RWPE2 (cell line): ENCODE measurements around the gene ISCA2.
A peak's percentile ranks its signal among the peaks of the same experiment; 100 is the strongest.
"Not testable (repeated sequence)": the region's sequence is repeated elsewhere in the genome, so short reads cannot be mapped to it uniquely, and the experiment has no call there.

Experiments used
- ATAC-seq: fragments of 200-7000 bp; cut with Tn5 transposase; 3 replicates; pipeline ENCODE4 v1.9.1; 2021; ENCODE audit warnings: low read depth
- DNase-seq: peaks from one replicate; pipeline ENCODE4 v3.0.0-alpha.2; 2020; ENCODE audit warnings: low spot score
- H3K27ac ChIP-seq: fragments of 450-650 bp; 2 replicates; pipeline ENCODE4 v1.5.1; 2017; ENCODE audit warnings: mild to moderate bottlenecking; ENCODE audit not compliant: poor library complexity, severe bottlenecking
- H3K27me3 ChIP-seq: fragments of 250-450 bp; sonication (Bioruptor Pico); 2 replicates; pipeline ENCODE4 v1.5.1; 2021; ENCODE audit warnings: mild to moderate bottlenecking, moderate library complexity; ENCODE audit not compliant: insufficient read depth, poor library complexity, severe bottlenecking
- H3K36me3 ChIP-seq: fragments of 250-450 bp; sonication (Bioruptor Pico); 2 replicates; pipeline ENCODE4 v1.5.1; 2020; ENCODE audit warnings: low read depth, mild to moderate bottlenecking, moderate library complexity
- H3K4me1 ChIP-seq: fragments of 250-450 bp; sonication (Bioruptor Pico); 2 replicates; pipeline ENCODE4 v1.5.1; 2021; ENCODE audit warnings: mild to moderate bottlenecking, moderate library complexity; ENCODE audit not compliant: insufficient read depth, poor library complexity, severe bottlenecking
- H3K4me3 ChIP-seq: fragments of 250-450 bp; sonication (Bioruptor Pico); 2 replicates; pipeline ENCODE4 v1.5.1; 2021; ENCODE audit warnings: mild to moderate bottlenecking, moderate library complexity; ENCODE audit not compliant: severe bottlenecking
- H3K9me3 ChIP-seq: fragments of 250-450 bp; sonication (Bioruptor Pico); 2 replicates; pipeline ENCODE4 v1.5.1; 2021; ENCODE audit warnings: mild to moderate bottlenecking, moderate library complexity; ENCODE audit not compliant: severe bottlenecking
- CTCF ChIP-seq: fragments of 450-650 bp; IDR thresholded peaks from one replicate; pipeline ENCODE4 v1.5.1; 2017; ENCODE audit warnings: mild to moderate bottlenecking, moderate library complexity; ENCODE audit not compliant: poor library complexity, severe bottlenecking

ISCA2 gene

GRCh38 chr14:74493343-74494261 is at the start of gene ISCA2:
ISCA2 (plus strand) TSS chr14:74493765; CDS start chr14:74493775, 10 bp downstream.
- Histone ChIP-seq H3K27ac (peak within 1 kb of the TSS; percentile 52), H3K36me3 (peaks cover 29% of the 10 kb centered on the region), H3K27me3 (no peaks in the 10 kb centered on the region), H3K4me1 (peaks cover 44% of the 10 kb centered on the region), H3K4me3 (peak within 1 kb of the TSS; percentile 97), H3K9me3 (no peaks in the 10 kb centered on the region)
- ATAC-seq (peak; percentile 85), DNase-seq (peak; percentile 100)
- no peak for TF ChIP-seq CTCF

GRCh38 chr14:74444866-74445265 is 48.7 kb upstream of the ISCA2 start:
- peak; percentile 86 for ATAC-seq

GRCh38 chr14:74454397-74454796 is 39.2 kb upstream of the ISCA2 start:
- not testable (repeated sequence) for ATAC-seq

More at GRCh38 chr14:74444866-74445265, 48.7 kb upstream of the ISCA2 start:
- Histone ChIP-seq H3K4me1 (no peaks in the 10 kb centered on the region), H3K27ac (no peak overlapping the region), H3K4me3 (no peak overlapping the region), H3K27me3 (peaks cover 11% of the 10 kb centered on the region), H3K9me3 (no peaks in the 10 kb centered on the region), H3K36me3 (no peaks in the 10 kb centered on the region)
- DNase-seq, result peak; percentile 7
- TF ChIP-seq CTCF, result no peak

GRCh38 chr14:74456684-74457564 is 36.6 kb upstream of the ISCA2 start:
- no peaks in the 10 kb centered on the region for H3K36me3 ChIP-seq
- no peak overlapping the region for H3K4me3 ChIP-seq
- DNase-seq, result peak; percentile 29
- H3K27me3 ChIP-seq, result no peaks in the 10 kb centered on the region
- H3K4me1 ChIP-seq, result no peaks in the 10 kb centered on the region
- TF ChIP-seq CTCF, result no peak
- no peak overlapping the region for H3K27ac ChIP-seq
- no peaks in the 10 kb centered on the region for H3K9me3 ChIP-seq
- ATAC-seq, result no peak

More at GRCh38 chr14:74454397-74454796, 39.2 kb upstream of the ISCA2 start:
- H3K4me3 ChIP-seq, H3K4me1 ChIP-seq, H3K9me3 ChIP-seq, H3K36me3 ChIP-seq, H3K27ac ChIP-seq: not testable (repeated sequence)
- H3K27me3 ChIP-seq, result peaks cover 18% of the 10 kb centered on the region
- peak; percentile 4 for DNase-seq

GRCh38 chr14:74457565-74457895 is 36.0 kb upstream of the ISCA2 start:
- Histone ChIP-seq H3K36me3 (no peaks in the 10 kb centered on the region), H3K9me3 (no peaks in the 10 kb centered on the region), H3K27me3 (no peaks in the 10 kb centered on the region), H3K4me1 (no peaks in the 10 kb centered on the region), H3K27ac (no peak overlapping the region), H3K4me3 (no peak overlapping the region)
- DNase-seq (no peak), ATAC-seq (no peak)
- TF ChIP-seq CTCF, result no peak
